ENCODE results near the gene OR7C2.

DNA sequence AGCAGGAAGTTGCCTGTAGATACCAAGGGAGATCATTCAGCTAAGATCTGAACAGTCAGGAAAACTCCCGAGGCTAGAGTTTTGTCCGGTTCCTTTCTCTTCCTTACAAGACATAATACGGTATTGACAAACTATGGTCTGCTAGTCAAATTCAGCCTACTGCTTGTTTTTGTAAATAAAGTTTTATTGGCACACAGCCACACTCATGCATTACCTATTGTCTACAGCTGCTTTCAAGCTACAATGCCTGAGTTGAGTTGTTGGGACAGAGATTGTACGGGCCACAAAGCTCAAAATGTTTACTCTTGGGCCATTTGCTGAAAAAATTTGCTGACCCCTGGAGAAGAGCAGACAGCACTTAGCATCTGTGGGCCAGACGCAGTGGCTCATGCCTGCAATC is 35.8 kb downstream of the OR7C2 start:
- TF ChIP-seq POLR2A (IDR thresholded peaks at IDR 0.05) (no peak), POLR2AphosphoS5 (IDR thresholded peaks at IDR 0.05) (no peak)
- TF ChIP-seq, protein P1, sequence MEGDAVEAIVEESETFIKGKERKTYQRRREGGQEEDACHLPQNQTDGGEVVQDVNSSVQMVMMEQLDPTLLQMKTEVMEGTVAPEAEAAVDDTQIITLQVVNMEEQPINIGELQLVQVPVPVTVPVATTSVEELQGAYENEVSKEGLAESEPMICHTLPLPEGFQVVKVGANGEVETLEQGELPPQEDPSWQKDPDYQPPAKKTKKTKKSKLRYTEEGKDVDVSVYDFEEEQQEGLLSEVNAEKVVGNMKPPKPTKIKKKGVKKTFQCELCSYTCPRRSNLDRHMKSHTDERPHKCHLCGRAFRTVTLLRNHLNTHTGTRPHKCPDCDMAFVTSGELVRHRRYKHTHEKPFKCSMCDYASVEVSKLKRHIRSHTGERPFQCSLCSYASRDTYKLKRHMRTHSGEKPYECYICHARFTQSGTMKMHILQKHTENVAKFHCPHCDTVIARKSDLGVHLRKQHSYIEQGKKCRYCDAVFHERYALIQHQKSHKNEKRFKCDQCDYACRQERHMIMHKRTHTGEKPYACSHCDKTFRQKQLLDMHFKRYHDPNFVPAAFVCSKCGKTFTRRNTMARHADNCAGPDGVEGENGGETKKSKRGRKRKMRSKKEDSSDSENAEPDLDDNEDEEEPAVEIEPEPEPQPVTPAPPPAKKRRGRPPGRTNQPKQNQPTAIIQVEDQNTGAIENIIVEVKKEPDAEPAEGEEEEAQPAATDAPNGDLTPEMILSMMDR (IDR thresholded peaks at IDR 0.05): no peak

Measured in suprapubic skin (tissue), 4 donors.